RPMI8226 (cell line): ENCODE results near the gene DYNLT1.
"Not testable (repeated sequence)": the region's sequence is repeated elsewhere in the genome, so short reads cannot be mapped to it uniquely, and the experiment has no call there.

ENCODE experiments used
- DNase-seq: peaks from one replicate; pipeline ENCODE4 v3.0.0-alpha.2; 2015

The DYNLT1 gene

GRCh38 chr6:158662954-158663624, 18.5 kb upstream of the DYNLT1 start:
- DNase-seq, result no peak

DNA sequence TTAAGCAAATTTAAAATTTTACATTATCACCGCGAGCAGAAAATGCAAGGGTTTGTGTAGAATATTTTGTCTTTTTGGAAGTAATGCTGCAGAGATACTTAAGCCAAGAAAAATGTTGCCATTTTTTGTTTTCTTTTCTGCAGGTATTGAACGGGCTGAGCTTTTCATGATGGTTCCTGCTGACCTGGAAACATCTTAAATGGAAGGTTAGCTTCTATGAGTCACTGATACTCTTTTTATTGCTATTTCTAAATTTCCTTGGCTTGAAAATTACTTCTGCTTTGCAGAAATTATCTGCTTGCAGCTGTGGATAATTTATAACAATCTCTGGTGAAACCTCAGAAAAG, 18.0 kb upstream of the DYNLT1 start:
- no peak for DNase-seq

DNA sequence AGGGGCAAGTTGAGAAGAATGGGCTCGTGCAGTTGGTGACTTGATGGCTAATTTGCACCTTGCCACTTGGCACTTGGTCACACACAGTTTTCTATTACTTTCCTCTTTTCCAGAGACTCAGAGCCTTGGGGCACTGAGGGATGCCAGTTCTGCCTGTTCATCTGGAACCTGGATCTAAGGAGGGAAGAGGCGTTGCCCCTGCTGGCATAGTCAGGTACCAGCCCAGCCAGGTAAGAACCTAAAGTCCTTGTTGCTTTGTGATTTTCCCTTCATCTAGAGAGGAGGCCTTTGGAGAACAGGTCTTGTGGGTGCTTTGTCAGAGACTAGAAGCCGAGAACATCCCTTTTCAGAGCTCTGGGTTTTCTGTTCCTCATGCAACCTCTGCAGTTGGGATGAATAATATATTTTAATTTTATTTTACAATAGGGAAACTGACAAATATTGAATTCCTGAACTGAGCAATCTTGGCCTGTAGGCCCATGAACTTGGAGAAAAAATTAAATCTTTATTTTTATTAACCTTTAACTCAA, 16.7 kb upstream of the DYNLT1 start:
- no peak for DNase-seq

DNA sequence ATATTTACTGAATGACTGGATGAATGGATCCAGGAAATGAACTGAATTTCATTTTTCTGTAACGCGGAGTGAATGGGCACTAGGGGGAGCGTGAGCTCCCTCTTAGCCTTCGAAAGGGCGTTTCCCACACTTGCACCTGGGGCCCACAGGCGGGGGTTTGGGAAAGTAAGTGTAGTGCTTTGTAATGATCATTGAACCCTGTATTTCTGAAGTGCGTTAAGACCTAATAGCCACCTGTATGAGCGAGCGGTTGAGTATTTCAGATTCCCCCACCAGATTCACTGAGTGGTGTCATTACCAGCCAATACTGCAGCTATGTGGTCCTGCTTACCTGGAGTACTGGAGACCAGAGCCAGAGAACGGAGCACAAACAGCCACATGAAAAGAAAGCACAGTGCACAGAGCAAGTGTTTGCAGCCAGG, 15.8 kb upstream of the DYNLT1 start:
- peak; percentile 70 for DNase-seq

DNA sequence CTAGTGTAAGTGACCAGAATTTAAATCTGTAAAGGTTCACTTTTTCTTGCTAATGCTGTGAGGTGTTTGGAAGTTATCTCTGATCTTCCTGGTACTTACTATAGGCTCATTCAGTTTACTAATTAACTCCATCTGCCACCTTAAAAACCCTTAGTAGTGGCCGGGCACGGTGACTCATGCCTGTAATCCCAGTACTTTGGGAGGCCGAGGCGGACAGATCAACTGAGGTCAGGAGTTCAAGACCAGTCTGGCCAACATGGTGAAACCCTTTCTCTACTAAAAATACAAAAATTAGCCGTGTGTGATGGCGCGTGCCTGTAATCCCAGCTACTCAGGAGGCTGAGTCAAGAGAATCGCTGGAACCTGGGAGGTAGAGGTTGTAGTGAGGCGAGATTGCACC, 12.4 kb upstream of the DYNLT1 start:
- DNase-seq, result not testable (repeated sequence)

DNA sequence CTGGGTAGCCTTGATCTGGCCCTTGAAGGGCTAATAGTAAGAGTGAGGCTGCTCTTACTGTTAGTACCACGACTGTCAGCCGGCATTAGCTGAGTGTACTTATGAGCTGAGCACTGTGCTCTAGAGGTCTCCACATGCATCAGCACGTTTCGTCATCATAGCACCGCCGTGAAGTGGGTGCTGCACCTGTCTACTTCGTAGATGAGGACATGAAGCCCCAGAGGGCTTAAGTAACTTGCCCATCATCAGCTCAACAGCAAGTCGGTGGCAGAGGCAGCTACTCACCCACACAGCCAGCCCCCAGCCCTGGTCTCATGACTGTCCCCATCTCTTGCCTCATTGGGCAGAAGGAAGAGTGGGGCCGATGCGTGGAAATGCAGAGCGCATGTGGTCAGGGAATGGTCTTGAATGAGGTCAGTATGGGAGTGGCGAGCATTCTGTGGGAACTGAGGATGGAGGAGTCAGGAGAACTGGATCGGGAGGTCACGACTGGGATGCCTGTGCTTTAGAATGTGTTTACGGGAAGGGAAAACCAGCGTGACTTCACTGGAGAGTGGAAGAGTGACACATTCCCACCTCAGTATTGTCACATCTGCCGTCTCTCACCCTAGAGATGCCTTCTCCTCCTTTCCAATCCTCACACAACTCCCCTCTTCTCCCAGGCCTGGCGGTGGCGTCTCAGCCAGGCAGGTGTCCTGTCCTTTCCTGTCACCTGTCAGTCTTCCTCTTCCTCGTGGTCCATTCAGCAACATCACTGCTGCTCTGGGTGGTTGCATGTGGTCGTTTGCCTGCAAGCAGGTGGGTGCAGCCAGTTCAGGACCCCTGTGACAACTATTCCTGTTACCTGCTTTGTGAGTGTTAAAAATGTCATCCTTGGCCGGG, 11.3 kb upstream of the DYNLT1 start:
- no peak for DNase-seq

- no peak for DNase-seq
These were observed 10.5 kb upstream of the DYNLT1 start for GRCh38 chr6:158654960-158655489.

- no peak for DNase-seq
These were observed 10.0 kb upstream of the DYNLT1 start for GRCh38 chr6:158654498-158654897.

GRCh38 chr6:158653577-158654354, 9.2 kb upstream of the DYNLT1 start:
- peak; percentile 30 for DNase-seq

DNA sequence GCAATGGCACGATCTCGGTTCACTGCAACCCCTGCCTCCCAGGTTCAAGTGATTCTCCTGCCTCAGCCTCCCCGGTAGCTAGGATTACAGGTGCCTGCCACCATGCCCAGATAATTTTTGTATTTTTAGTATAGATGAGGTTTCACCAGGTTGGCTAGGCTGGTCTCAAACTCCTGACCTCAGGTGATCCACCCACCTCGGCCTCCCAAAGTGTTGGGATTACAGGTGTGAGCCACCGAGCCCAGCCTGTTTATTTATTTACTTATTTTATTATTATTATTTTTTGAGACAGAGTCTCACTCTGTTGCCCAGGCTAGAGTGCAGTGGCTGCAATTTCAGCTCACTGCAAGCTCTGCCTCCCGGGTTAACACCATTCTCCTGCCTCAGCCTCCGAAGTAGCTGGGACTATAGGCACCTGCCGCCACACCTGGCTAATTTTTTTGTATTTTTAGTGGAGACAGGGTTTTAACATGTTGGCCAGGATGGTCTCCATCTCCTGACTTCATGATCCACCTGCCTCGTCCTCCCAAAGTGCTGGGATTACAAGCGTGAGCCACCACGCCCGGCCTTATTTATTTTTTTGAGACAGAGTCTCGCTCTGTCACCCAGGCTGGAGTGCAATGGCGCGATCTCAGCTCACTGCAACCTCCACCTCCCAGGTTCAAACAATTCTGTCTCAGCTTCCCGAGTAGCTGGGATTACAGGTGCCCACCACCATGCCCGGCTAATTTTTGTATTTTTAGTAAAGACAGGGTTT, 7.6 kb upstream of the DYNLT1 start:
- DNase-seq, result not testable (repeated sequence)

- DNase-seq, result peak; percentile 15
These were observed 5.0 kb upstream of the DYNLT1 start, which contains the start of gene SYTL3 for GRCh38 chr6:158649289-158650143. Gene SYTL3 (plus strand): TSS chr6:158650054. CDS start chr6:158663269, 13,215 bp downstream.

DNA sequence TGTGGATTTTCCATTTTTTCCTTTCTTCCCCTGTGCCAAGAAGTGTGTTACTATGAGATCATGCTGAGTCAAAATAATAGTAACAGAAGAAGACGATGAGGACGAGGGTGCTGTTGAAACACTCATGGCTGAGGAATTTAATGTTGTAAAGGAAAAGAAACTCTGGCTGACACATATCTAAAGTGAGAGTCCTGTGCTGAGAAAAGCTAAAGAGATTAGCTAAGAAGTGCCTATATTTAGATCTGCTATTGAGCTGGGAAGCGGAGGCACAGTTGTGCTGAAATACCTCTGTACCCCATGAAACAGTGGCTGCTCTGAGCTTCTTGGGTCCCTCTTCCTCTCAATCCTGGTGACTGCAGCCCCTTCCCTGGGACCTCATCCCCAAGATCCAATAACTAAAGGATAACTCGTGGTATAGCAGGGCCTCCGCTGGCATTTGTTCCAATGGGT, 4.2 kb upstream of the DYNLT1 start:
- no peak for DNase-seq

DNA sequence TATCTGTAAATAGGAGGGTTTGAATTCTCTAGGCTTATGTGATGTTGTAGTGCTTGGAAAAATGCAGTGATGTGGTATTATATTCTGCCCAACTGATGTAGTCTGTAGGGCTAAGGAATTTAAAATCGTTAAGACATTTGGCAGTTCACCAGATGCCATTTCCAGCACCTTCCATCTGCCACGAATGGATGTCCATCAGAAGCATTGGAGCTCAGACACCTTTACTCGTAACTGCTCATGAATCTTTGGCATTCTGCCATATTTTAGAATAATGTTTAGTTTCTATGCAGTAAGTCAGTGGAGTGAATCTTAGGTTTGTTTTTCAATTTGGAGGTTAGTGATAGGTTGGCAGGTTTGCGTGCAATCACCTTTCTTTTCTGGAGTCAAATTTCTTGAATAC, 3.0 kb upstream of the DYNLT1 start:
- no peak for DNase-seq

- no peak for DNase-seq
These were observed 1.7 kb upstream of the DYNLT1 start for GRCh38 chr6:158646023-158646910.

DNA sequence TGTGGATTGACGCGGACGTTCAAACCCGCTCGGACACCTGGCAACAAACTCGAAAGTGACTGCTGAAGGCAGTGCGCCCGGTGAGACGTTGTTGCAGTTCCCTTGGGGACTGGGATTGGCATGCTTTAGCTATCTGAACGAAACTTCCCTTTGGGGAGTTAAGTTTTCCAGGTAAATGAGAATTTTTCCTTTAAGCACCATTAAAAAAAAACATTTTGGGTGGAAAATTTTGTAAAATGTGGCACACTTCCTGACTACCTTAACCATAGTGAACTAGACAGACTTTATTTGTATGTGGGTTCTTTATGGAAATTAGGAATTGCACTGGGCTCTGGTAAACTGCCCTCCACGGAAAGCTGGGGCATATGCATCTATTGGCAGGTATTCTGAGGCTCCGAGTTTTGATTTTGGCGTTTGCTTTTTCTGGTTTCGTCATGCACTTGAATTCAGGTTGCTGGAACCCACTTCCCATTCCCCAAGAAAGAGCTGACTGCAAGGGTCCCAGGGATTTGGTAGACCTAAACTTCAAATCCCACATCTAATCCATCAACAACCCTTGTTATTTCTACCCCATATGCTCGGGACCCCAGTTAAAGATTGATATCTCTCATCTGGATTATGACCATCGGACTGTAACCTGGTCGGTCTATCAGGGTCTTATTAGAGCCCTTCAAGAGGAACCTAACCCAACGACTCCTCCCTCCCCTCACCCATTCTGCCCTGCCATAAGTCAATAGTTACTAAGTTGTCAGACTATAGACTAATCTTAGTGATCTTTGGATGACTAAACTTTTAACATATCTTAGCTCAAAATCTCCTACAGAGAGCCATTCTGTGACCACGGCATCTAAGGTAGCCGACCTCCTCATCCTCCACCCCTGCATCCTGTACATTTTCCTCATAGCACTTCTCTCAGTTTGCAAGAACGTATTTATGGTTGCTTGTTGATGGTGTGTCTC, 800 bp upstream of the DYNLT1 start:
- no peak for DNase-seq

DNA sequence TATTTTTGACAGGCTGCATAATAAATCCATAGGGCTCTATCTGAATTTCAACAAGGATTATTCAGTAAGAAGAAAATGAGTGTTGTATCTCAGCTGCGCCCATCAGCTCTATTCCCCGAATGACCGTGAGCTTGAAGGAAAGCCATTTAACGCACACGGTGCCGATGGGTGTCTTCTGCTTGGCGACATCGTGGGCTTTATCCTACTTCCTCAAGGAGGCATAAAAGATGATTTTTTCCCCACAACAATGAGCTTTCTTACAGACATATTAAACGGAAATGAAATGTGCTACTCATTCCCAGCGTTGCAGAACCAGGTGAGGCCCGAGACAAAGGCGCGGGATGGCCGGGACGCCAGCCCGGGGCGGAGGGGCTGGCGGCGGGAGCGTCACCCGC, 710 bp downstream of the DYNLT1 start:
- DNase-seq, result peak; percentile 15

DNA sequence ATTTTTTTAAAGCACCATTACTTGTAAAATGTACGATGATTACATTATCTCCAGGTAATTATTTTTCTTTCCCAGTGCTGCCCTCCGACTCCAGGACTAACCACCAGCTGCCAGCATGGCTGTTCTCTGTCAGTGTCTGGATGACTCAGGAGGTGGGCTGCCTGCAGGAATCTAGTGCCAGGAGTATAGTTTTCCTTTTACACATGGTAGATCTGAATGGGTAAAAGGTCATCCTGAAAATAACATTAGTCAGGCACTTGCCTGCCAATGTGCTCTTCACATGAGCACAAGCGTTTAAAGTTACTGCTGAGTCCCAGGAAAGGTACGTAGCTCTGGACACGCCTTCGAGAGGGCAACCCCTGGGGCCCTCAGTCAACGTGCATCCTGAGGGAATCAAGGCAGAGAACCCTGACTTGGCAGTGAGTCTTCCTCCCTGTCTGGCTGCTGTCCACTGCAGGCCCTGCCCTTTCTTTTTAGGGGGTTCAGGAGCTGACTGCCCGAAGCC, 2.4 kb downstream of the DYNLT1 start:
- no peak for DNase-seq

DNA sequence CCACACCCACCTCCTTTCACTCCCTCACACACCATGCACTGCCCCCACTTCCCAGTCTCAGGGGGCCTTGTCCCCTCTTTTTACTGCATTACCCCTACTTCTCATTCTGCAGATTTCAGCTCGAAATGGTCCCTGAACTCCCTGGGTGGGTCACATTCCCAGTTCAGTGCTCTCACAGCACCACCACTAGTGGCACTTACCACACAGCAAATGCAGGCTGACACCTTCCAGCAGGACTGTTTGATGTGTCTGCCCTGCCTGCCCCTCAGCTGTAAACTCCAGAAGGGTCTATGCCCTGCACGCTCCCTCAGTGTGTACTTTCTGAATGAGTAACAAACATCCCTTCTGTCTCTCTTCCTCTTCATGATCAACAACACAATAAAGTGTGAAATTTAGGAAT, 4.0 kb downstream of the DYNLT1 start:
- no peak for DNase-seq

GRCh38 chr6:158639056-158639455, 5.5 kb downstream of the DYNLT1 start:
- DNase-seq, result no peak
